Prostate gland (tissue), 2 donors: Measurements from ENCODE around the gene DMD. TPM values are rescaled to one million over a fixed set of nuclear protein-coding genes. Genes with fewer than 3 reads are reported as not detected.

Source experiments
- DNase-seq: peaks from one replicate; pipeline ENCODE4 v3.0.0-alpha.2; 2019; ENCODE audit warnings: low spot score
- H3K27ac ChIP-seq, 2 donors: fragments of 200-600 bp; sonication (generic); 2 replicates each; pipeline ENCODE4 v1.5.1; 2017 to 2019
- H3K27me3 ChIP-seq: fragments of 200-600 bp; sonication (generic); replicated peaks from 2 replicates; pipeline ENCODE4 v1.5.1; 2019; ENCODE audit not compliant: insufficient read depth
- H3K36me3 ChIP-seq, 2 donors: fragments of 200-600 bp; sonication (generic); 1 replicate in 1 of 2; 2 replicates in 1 of 2; pipeline versions ENCODE4 v1.5.1 to v1.8.1; 2017 to 2019
- H3K4me1 ChIP-seq: fragments of 200-600 bp; sonication (generic); replicated peaks from 2 replicates; pipeline ENCODE4 v1.5.1; 2019
- H3K4me3 ChIP-seq, 2 donors: fragments of 200-600 bp; sonication (generic); 2 replicates each; pipeline ENCODE4 v1.5.1; 2017 to 2019
- H3K9me3 ChIP-seq: fragments of 200-600 bp; sonication (generic); 2 replicates; pipeline ENCODE4 v1.5.1; 2017
- CTCF ChIP-seq, 4 experiments: fragments of 200-600 bp in 2 of 4; fragments of 450-650 bp in 2 of 4; sonication (generic) in 2 of 4; IDR thresholded peaks; 1 replicate in 3 of 4; 2 replicates in 1 of 4; pipeline ENCODE4 v1.5.1; 2016 to 2019; ENCODE audit warnings: antibody characterized with exemption in 4 of 4, mild to moderate bottlenecking in 2 of 4, moderate library complexity in 2 of 4
- POLR2A ChIP-seq: fragments of 450-650 bp; IDR thresholded peaks from one replicate; pipeline ENCODE4 v1.6.1; 2016; ENCODE audit warnings: antibody characterized with exemption, mild to moderate bottlenecking
- POLR2AphosphoS5 ChIP-seq: sonication (generic); formaldehyde crosslinking; IDR thresholded peaks from one replicate; pipeline ENCODE4 v1.6.1; 2017; ENCODE audit warnings: antibody characterized with exemption
- WGBS: methylation state at CpG from one replicate; pipeline ENCODE4 v1.1.5; 2018; 5-methylcytosine and 5-hydroxymethylcytosine counted together
- intact Hi-C: fragments of 100-400 bp; cut with DNase I; formaldehyde crosslinking; loops from one replicate; pipeline ENCODE4 v1.14.2; 2022
- total RNA-seq, 2 donors: library from RNA; depleted of rRNA; stranded (reverse); fragments of >200 nt; gene quantifications; one replicate each; pipeline ENCODE4 v1.1.0, GENCODE V29; 2016

DMD gene
- total RNA-seq, 2 donors from 2014 or later = 17.6 to 34.8 TPM

GRCh38 chrX:32873786-32874185 is 337.6 kb downstream of the DMD start:
- TF ChIP-seq POLR2A (no peak), CTCF (IDR thresholded peaks at IDR 0.05) (no peak), POLR2AphosphoS5 (no peak)
- Histone ChIP-seq H3K9me3 (no peaks in the 10 kb centered on the region), H3K4me3 (no peak overlapping the region), H3K27ac (no peak overlapping the region), H3K4me1 (no peaks in the 10 kb centered on the region), H3K27me3 (no peaks in the 10 kb centered on the region), H3K36me3 (no peaks in the 10 kb centered on the region)
- no peak for DNase-seq
- WGBS = 43% methylated on average over 2 of the region's 2 CpGs
- intact Hi-C loops = no loop called here

- intact Hi-C loops = no loop called here
- Histone ChIP-seq H3K9me3 (no peaks in the 10 kb centered on the region), H3K4me1 (no peaks in the 10 kb centered on the region), H3K4me3 (no peak overlapping the region), H3K36me3 (no peaks in the 10 kb centered on the region), H3K27me3 (no peaks in the 10 kb centered on the region), H3K27ac (no peak overlapping the region)
- WGBS = 63% methylated on average over 3 of the region's 3 CpGs
- no peak for DNase-seq
- TF ChIP-seq POLR2A = no peak
- TF ChIP-seq POLR2AphosphoS5 = no peak
- TF ChIP-seq CTCF (IDR thresholded peaks at IDR 0.05) = no peak
Measured at GRCh38 chrX:32871636-32872035, 339.7 kb downstream of the DMD start.

- WGBS = 80% methylated on average over 5 of the region's 6 CpGs
- intact Hi-C loops = no loop called here
Measured at GRCh38 chrX:32868524-32868895, 342.8 kb downstream of the DMD start.

GRCh38 chrX:32867781-32868523 is 343.4 kb downstream of the DMD start:
- no peaks in the 10 kb centered on the region for H3K4me1 ChIP-seq
- intact Hi-C loops = no loop called here
- no peaks in the 10 kb centered on the region for H3K36me3 ChIP-seq
- TF ChIP-seq POLR2A (no peak), CTCF (IDR thresholded peaks at IDR 0.05) (no peak), POLR2AphosphoS5 (no peak)
- H3K4me3 ChIP-seq = no peak overlapping the region
- 96% methylated on average over 15 of the region's 17 CpGs for WGBS
- H3K27me3 ChIP-seq = no peaks in the 10 kb centered on the region
- DNase-seq = no peak
- H3K9me3 ChIP-seq = no peaks in the 10 kb centered on the region
- no peak overlapping the region for H3K27ac ChIP-seq

More at GRCh38 chrX:32868524-32868895, 342.8 kb downstream of the DMD start:
- TF ChIP-seq CTCF (IDR thresholded peaks at IDR 0.05) (no peak), POLR2AphosphoS5 (no peak), POLR2A (no peak)
- no peak for DNase-seq
- Histone ChIP-seq H3K36me3 (no peaks in the 10 kb centered on the region), H3K4me1 (no peaks in the 10 kb centered on the region), H3K27ac (no peak overlapping the region), H3K27me3 (no peaks in the 10 kb centered on the region), H3K9me3 (no peaks in the 10 kb centered on the region), H3K4me3 (no peak overlapping the region)

GRCh38 chrX:32852203-32852602 is 359.1 kb downstream of the DMD start:
- intact Hi-C loops = no loop called here
- no peak for DNase-seq
- no peaks in the 10 kb centered on the region for H3K36me3 ChIP-seq
- H3K4me3 ChIP-seq = no peak overlapping the region
- WGBS = no CpG with 5 or more reads among the region's 1 CpG
- TF ChIP-seq CTCF (IDR thresholded peaks at IDR 0.05) (no peak), POLR2A (no peak), POLR2AphosphoS5 (no peak)
- no peaks in the 10 kb centered on the region for H3K9me3 ChIP-seq
- H3K4me1 ChIP-seq = no peaks in the 10 kb centered on the region
- no peak overlapping the region for H3K27ac ChIP-seq
- no peaks in the 10 kb centered on the region for H3K27me3 ChIP-seq
